ENCODE measurements around the gene OBSL1.

The OBSL1 gene

DNA sequence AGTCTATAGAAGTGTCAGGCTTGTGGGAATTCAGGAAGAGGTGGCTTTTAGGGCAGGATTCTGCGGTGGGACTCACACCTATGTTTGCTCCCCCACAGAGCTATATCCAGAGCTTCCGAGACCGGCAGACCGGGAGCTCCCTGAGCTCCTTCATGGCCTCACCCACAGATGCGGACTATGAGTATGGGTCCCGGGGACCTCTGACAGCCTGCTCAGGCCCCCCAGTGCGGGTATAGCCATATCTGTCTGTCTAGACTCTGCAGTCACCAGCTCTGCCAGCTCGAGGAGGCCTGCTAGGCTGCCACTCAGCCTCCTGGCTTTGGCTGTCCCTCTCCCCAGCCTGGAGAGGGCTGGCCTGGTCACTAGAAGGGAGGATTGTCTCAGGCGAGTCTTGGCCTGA is 21.7 kb downstream of the OBSL1 start:
- DNase-seq (ENCODE audit: low read depth in 2 of 2): no peak

DNA sequence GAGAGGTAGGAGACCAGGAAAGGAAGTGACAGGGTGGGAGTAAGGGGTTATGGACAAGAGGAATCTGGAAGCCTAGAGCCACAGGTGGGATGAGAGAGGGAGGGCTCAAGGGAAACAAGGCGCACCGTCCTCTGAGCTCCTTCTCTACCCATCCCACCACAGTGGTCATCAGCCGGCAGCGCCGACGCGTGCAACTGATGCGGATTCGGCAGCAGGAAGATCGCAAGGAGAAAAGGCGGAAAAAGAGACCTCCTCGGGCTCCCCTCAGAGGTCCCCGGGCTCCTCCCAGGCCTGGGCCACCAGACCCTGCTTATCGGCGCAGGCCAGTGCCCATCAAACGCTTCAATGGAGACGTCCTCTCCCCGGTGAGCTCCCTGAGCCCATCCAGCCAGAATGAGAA is 22.3 kb downstream of the OBSL1 start:
- DNase-seq (ENCODE audit: low read depth in 2 of 2): no peak

DNA sequence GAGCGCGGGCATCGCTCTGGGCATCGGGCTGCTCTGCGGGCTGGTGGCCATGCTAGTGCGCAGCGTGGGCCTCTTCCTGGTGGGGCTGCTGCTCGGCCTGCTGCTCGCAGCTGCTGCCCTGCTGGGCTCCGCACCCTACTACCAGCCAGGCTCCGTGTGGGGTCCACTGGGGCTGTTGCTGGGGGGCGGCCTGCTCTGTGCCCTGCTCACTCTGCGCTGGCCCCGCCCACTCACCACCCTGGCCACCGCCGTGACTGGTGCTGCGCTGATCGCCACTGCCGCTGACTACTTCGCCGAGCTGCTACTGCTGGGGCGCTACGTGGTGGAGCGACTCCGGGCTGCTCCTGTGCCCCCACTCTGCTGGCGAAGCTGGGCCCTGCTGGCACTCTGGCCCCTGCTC is 23.7 kb downstream of the OBSL1 start:
- no peak for DNase-seq (ENCODE audit: low read depth in 2 of 2)

DNA sequence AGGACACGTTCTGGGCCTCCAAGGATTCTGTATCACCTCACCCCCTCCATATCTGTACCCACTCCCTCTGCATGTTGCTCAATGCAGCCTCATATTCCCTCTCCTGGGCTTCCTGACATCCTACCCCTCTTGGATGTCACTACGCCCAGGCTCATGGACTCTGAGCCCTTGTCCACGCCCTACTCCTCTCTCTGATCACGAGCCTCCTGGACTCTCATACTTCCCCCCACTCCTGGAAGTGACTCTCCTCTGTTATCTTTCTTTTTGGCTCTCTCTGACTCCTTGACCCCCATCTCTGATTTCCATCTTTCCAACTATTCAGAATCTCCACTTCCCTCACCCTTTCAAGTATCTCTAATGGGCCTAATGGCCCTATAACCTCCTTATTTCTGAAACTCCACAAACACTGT is 25.4 kb downstream of the OBSL1 start:
- no peak for DNase-seq (ENCODE audit: low read depth in 2 of 2)

DNA sequence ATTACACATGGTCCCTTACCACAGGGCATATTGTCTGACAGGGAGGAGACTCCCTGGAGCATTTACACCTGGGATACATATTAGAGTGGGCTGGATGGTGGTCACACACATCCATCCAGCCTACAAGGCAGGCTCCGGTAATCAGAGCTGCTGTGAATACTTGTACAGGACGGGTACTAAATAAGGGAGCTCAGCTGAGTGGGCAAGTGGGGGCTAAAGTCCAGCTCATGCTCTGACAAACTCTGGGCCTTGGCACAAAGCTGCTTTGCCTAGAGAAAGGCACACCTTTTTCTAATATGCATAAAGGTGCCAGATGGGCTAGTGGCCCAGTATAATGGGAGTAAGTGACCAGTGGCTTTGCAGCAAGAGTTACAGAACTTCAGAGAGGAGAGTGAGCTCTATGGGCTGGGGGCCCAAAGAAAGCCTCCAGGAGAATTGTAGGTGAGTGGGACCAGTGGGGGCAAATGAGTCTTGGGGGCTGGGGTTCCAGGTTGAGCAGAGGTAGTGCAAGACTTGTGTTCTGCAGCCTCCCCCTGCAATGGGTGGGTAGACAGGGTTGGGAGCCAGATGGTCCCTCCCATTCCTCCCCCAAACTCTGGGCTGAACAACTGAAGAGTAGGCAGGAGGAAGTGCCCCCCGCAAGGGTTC is 25.9 kb downstream of the OBSL1 start:
- no peak for DNase-seq (ENCODE audit: low read depth in 2 of 2)

DNA sequence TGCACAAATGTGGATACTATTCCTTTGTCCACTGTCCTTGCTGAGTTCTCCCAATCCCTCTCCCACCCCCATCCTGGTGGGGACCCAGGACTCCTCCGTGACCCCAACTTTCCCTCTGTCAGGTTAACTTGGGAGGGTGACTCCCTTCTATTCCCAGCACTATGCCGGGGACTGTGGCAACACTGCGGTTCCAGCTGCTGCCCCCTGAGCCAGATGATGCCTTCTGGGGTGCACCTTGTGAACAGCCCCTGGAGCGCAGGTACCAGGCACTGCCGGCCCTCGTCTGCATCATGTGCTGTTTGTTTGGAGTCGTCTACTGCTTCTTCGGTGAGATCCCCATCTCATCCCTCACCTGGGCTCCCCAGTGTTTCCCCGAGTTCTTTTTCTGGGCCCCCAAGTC is 26.8 kb downstream of the OBSL1 start:
- no peak for DNase-seq (ENCODE audit: low read depth in 2 of 2)

DNA sequence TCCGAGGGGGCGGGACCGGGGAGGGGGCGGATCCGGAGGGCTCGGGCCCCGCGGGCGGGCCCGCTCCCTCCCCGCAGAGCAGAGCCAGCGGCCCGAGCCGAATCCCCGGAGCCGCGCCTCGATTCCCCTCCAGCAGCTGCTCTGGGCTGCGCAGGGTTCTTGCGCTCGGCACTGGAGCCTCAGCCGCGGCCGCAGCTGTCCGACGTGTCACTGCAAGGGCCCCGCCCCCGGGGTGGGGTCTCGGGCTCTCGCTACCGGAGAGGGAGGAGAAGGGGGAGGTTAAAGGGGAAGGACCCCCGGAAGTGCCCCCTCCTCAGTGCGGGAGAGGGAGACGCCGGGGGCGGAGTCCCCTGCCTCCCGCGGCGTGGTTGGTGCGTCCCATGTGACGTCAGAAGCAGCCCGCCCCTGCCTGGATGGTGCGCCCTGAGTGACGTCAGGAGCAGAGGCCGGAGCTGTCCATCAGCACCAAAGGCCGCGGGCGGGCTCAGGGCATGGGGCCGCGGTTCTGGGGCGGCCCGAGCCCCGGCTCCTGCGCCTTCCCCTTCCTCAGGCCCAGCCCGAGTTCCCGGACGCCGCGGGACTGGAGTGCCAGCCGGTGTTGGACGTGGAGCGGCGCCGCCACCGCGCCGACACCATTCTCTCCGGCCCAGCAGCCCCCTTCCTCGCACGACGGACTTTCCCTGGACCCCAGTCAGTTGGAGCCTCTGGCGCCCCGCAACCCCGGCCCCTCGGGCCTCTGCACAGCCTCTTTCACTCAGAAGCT is 27.6 kb downstream of the OBSL1 start, which contains the start of the genes CHPF and TMEM198:
TSS of gene CHPF (minus strand) at position 214 of the 763 bp plus-strand sequence. CDS start 271 bp downstream, outside the sequence.
TSS of gene TMEM198 (plus strand) at position 433 of the 763 bp plus-strand sequence. CDS start 700 bp downstream, outside the sequence.
- peak; percentile 76 to 91 for DNase-seq (ENCODE audit: low read depth in 2 of 2)

DNA sequence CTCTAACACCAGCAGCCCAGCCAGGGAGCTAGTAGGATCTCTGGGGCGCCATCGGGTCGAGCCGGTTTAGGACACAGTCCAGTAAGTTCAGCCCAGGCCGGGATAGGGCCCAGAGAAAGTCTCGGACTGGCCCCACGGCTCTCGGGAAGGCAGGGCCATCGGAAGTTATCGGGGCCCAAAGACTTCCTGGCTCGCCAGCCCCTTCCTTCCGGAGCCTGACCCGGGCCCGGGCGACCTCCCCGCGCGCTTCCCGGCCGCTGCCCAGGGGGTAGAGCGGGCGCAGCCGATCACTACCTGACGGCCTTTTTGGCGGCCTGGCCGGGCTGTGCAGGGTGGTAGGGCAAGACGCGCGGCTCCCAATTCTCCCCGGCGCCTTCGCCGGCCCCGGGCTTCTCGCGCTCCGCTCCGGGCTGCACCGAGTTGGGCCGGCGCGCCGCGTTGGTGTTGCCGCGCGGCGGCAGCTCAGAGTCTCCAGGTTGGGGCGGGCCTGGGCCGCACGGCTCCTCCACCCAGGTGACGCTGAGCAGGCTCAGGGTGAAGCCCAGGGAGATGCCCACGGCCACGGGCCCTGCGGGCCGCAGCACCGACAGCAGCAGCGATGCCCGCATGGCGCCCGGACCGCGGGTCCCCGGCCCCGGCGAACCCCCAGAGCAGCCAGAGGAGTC is 28.3 kb downstream of the OBSL1 start:
- DNase-seq (ENCODE audit: low read depth in 2 of 2): no peak

DNA sequence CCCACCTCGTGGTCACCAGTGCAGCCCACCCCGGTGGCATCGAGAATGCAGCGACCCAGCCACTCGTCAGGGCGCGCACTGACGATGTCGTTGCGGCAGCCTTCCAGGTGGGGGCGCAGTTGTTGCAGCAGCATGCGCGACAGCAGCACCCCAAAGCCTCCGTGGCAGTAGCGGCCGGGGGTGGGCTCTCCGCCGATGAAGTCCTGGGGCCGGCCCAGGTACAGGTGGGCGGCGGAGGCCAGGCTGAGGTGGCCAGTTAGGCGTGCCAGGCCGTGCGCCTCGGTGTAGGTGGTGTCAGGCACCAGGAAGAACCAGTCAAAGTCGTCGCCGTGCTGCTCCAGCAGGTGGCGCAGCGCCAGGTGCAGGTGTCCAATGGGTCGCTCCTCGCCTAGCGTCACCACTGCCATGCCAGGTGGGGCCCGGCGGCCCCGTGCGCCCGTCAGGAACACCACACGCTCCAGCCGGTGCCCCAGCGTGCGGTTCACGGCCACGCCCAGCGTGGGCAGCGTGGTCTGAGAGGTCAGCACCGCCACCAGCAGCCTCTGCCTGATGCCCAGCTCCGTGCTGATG is 29.6 kb downstream of the OBSL1 start:
- DNase-seq (ENCODE audit: low read depth in 2 of 2): peak; percentile 76 to 84

DNA sequence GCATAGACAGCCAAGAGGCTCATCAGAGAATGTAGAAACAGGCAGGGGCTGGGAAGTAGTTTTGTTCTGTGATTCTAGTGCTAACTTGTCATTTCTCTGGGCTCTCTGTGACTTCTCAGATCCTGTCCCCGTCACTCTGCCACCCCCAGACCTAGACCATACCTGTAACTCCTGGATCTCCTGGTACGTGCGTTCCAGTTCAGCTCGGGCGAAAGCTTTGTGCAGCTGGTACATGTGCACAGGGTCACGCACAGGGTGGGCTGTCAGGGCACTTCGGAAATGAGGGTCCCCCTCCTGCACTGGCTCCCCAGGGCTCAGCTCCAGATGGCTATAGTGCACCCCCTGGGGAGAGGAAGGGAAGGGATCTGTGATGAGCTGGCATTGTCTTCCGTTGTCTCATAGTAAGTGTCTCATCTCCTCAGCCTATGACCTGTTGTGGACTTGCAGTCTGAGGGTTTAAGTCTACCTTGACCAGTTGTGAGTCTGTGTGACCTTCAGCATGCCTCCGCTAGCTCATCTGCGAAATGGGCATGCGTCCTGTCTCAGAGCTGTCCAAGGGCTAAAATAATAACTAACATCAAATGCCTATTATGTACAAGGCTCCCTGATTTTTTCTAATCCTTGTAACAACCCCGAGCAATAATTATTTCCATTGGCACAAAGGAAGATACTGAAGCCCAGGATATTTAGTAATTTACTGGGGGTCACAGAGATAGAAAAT is 30.4 kb downstream of the OBSL1 start:
- DNase-seq (ENCODE audit: low read depth in 2 of 2): no peak

DNA sequence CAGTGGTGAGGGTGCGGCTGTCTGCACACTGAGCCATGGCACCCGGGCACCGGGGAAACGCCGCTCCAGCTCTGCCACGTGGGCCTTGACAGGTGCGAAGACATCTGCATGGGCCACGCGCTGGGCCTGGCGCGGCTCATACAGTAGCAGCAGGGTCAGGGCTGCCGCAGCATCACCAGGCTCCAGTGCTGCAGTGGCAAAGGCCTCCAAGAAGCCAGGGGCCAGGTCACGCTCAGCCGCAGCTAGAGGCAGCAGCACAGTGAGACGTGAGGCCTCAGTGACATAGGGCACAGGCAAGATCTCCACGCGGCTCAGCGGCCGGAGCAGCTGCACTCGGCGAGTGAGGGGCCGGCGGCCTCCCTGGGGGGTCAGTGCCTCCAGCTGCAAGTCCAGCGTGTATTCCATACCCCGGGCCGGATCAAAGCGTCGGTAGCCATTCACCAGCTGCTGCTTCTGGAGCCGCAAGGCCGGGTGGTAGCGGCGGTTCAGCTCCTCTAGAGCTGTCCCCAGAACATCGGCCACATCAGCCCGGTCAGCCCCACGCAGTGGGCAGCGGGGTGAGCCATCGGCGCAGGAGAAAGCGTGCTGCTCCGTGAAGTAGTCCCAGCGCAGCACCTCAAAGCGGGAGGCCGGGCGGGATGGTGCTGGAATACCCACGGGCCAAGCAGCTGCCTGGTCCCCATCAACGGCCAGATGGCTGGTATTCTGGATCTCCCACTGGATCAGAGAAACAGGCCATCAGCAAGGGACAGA is 31.2 kb downstream of the OBSL1 start:
- no peak for DNase-seq (ENCODE audit: low read depth in 2 of 2)

DNA sequence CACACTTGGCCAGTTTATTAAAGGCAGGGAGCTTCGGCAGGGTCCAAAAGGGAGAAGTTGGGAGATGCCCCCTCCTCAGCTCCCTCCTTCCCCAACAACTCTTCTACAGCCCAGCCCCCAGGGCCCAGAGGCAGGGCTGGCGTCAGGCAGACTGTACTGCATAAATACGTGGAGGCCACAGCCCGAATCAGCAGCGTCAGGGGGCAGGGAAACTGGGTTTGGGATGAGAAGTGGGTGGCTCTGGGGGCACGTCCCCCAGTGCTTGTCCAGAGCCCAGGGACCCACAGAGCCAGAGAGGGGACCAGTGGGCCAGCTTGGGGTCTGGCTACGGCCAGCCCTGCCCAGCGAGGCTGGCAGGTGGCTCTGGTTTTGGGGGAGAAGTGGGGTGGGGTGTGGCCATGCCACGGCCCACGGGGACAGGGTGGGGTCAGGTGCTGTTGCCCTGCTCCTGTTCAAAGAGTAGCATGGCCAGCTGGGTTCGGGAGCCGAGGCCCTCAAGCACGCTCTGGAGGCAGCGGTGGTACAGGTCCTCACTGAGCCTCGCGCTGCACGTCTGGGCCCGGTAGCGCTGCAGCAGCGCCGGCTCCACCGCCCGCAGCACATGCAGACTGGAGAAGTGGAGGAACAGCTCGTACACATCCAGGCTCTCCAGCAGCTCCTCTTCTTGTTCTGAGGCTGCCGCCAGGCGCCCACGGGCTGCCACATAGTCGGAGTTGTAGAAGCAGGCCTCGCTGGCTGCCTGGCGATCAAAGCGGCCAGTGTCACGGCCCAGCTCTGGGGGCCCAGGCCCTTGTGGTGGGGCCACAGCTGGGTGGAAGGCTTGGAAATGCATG is 32.2 kb downstream of the OBSL1 start:
- no peak for DNase-seq (ENCODE audit: low read depth in 2 of 2)

DNA sequence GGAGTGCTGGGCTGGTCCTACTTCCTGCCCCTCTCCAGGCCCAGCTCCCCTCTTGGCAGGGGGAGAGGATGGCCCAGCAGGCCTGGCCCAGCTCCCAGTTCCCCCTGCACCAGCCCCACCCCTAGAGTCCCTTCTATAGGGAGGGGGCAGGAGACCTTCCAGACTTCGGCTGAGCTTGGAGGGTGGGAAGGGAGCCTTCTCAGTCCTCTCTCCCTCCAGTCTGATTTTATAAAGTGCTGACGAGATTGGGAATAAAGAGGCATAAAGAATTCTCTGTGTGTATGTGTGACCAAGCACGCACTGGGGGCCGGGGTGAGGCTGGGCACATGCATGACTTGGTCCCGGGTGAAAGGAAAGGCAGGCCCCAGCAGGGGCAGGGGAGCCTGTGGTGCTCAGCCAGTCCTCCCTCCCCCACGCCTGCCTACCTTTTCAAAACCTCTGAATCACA is 32.8 kb downstream of the OBSL1 start:
- DNase-seq (ENCODE audit: low read depth in 2 of 2): no peak

DNA sequence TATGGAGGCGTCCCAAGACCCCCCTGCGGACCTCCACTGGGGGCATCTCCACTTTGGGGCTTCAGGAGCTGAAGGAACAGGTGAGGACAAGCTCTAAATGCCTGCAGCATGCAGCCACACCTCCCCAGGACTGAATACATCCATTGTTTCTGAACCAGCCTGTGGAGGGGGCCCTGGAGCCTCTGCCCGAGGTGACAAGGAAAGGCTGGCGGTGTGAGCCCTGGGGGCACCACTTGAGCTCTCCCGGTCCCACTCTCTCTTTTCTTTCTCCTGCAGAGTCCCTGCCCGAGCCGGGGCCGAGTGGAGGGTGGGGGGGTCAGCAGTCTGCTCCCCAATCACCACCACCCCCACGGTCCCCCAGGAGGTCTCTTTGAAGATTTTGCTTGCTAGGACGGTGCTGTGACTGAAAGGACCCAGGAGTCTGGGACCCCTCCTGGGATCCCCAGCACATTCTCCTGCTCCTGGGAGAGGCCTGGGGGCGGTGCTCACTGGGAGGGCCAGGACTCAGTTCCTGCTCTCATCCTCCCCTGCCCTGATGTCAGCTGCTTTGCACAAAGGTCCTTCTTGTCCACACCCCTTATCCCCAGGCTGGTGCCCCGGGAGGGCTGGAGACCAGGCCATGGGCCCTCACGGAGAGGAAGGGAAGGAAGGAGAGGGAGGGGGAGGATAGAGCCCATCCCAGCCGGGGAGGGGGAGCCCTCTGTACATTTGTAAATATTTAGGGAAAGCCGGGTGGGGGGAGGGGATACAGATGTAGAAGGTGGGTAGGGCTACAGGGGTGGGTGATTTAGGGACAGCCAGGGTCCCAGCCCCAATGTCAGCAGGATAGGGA is 33.5 kb downstream of the OBSL1 start:
- DNase-seq (ENCODE audit: low read depth in 2 of 2): no peak

DNA sequence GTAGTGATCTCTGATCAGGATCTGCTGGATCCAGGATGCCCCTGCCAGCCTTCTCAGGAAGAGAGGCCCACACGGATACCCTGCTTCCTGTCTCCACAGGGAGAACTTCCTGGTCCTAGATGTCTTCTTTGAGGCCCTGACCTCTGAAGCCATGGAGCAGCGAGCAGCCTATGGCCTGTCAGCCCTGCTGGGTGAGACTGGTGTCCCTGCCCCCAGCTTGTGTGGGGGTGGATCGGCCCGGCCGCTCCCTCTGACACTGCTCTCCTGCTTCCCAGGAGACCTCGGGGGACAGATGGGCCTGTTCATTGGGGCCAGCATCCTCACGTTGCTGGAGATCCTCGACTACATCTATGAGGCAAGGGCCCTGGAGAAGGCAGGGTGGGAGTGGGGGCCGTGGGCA is 34.4 kb downstream of the OBSL1 start:
- DNase-seq (ENCODE audit: low read depth in 2 of 2): no peak

DNA sequence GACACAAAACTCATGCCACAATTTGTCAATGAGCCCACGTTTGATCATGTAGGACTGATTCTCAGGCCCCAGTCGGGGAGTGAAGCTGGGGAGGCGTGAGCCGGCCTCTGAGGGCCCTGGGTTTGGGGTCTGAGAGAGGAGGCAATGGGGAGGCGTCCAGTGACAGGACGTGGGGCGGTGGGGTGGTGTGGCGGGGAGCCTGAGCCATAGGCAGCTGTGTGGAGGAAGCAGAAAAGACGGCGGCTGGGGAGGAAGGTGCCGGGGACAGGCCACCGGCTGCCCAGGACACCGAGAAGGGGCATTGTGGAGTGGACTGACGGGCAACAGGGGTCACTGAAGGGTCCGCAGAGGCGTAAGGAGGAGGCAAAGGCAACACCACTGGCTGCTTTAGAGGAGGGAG is 34.9 kb downstream of the OBSL1 start:
- DNase-seq (ENCODE audit: low read depth in 2 of 2): no peak

DNA sequence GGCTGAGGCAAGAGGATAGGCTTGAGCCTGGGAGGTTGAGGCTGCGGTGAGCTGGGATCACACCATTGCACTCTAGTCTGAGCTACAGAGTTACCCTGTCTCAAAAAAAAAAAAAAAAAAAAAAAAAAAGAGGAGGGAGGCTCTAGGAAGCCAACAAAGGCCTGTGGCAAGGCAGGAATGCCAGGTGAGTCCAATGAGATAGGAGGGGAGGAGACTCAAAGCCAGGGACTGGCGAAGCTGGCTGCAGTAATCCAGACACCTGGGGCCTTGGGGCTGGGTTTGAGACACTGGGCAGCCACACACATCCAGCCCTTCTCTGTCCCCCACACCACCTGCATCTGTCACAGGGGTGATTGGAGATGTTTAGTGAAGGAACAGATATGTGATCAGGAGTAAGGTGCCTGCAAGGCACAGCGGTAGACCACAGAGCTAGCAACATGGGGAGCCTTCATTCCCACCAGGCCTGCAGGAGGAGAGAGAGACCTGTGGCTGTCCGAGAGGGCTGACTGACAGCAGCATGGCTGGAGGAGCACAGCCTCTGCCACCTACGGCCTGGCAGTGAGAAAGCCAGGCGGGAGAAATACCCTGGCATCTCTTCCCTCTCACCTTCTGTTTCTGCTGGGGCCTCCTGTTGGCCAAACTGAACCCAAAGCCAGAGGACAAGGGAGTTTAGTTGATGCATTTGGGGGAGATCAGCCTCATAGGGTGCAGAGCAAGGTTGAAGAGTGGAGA is 37.2 kb downstream of the OBSL1 start:
- no peak for DNase-seq (ENCODE audit: low read depth in 2 of 2)

DNA sequence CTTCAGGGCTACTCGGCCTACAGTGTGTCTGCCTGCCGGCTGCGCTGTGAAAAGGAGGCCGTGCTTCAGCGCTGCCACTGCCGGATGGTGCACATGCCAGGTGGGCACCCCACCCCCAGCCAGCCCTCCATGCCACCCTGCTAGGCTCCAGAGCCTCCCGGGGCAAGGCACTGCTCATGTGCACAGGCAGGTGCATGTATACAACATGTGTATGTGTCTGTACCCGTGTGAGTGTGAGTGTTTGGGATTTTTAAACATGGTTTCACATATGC is 39.0 kb downstream of the OBSL1 start:
- DNase-seq (ENCODE audit: low read depth in 2 of 2): no peak
